Stimulated activated CD8-positive, alpha-beta memory T cell treated with anti-CD3 and anti-CD28 coated beads, Interleukin-4, amount 100 ng/mL, for 48 hours (primary cell): ENCODE measurements around the gene URB1.
A peak's percentile ranks its signal among the peaks of the same experiment; 100 is the strongest.

Source experiments
- DNase-seq: peaks from one replicate; pipeline ENCODE4 v3.0.0-alpha.2; 2020

URB1 gene

DNA sequence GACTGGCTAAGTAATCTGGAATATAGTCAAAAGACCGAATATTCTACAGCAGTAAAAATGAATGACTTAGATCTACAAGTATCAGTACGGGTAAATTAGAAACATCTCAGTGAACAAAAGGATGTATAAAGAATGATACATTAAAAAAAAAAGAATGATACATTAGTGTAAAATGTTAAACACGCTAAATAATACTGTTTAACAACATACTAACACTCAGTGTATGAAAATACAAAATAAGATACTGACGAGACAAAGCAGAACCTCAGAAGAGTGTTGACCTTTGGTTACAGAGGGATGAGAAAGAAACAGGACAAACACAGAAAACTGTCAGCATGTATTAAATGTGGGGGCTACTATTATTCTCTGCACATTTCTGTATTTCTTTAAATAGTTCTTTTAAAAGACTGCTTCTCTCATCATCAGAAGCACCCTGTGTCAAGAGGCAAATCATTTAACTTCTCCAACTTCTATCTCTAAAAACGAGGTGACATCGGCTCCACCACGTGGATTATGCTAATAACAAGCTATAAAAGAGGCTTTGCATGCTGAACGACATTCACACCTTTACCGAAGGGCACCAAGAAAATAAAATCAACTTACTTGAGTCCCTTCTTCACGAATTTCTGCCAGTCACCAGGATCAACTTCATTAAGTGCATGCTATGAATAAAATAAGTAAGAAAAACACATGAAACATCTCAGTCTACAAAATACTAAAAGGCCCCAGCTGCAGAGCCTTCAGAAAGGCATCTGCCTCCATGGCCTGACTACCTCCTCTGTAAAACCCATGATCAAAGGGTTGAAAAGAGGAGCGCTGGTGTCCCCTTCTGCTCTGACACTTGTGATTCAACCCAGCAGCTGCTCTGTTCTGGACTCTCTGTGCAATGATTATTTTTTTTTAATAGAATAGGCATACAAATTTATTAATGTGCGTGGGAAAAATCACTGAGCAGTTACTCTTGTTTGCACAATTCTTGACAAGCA, 51.7 kb downstream of the URB1 start:
- DNase-seq, result no peak

DNA sequence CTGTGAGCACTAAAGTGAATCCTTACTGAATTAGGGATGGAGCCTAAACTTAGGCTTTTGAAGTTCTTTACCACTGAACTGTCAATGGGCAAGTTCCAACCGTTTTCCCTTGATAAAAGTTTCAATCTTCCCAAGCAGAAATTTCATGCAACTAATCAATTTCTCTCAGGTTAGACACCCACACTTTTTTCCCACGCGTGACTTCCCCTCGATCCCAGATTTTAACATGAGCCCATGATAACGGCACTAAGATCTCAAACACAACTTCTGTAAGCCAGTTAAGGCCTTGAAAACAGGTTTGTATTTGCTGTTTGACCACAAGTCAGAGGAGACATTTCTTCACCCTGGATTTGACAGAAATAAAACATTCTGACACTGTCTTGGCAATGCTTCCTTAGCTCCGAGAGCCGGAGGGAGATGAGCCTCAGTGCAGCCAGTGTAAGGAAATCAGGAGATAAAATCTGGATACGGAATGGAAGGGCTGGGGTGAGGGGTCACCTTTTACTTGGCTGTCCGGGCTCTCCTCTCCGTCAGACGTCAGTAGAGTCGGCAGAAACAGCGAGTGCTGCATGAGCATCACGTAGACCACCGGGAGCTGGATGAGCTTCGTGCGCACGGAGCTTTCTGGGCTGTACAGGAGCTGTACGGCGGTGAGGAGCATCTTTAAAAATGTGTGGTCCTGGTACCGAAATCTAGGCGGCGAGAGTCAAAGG, 54.4 kb downstream of the URB1 start:
- peak; percentile 0 for DNase-seq

- DNase-seq, result no peak
These were observed 55.6 kb downstream of the URB1 start for GRCh38 chr21:32337206-32337605.

DNA sequence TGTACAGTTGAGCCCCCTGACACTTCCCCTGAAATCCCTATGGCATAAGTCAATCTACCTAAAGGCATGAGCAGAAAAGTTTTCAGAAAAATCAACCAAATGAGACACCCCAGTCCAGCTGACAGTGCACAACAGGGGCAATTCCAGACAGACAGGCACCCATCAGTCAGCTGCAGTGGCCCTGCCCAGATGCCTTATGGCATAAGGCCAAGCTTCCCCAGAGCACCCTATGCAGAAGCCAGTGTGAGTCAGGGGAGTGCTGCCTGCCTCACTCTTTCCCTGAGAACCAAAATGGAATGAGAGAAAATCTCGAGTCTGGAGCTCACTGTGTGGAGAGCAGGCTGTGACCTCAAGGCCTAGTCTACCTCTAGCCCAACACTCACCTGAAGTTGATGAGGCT, 56.1 kb downstream of the URB1 start:
- DNase-seq, result no peak

- no peak for DNase-seq
These were observed 56.9 kb downstream of the URB1 start for GRCh38 chr21:32335601-32336575.

- DNase-seq, result peak; percentile 11
These were observed 57.8 kb downstream of the URB1 start for GRCh38 chr21:32334980-32335531.

DNA sequence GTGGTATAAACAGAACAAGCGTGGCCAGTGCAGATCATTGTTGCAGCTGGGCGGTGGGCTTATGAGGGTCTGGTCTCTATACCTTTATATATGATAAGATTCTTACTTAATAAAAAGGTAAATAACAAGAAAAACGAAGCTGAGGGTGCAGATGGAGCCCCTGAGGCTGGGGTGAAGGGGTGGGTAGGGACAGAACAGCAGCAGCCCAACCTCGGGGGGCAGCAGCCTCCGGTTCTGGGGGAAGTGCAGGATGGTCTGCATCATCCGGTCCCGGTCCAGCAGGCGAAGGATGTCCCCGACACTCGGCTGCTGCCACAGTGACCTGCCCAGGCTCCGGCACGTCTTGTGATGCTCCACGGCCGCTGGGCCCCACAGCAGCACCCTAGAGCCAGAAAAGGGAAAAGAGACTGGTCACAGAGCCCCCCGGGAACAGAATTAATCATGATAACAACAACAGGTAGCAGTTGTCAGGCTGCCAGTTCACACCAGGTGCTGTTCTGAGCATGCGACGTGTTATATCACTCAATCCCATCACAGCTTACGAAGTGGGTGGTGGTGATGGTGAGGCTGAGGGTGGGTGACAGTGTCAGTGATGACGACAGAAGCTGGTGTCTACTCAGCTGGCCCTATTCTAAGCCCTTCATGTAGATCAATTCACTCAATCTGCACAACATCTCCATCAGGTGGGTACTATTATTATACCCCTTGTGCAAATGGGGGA, 58.7 kb downstream of the URB1 start:
- peak; percentile 6 for DNase-seq

- no peak for DNase-seq
These were observed 60.3 kb downstream of the URB1 start for GRCh38 chr21:32332463-32332951.

- no peak for DNase-seq
These were observed 61.1 kb downstream of the URB1 start for GRCh38 chr21:32331444-32332305.

GRCh38 chr21:32330784-32331311, 62.0 kb downstream of the URB1 start:
- no peak for DNase-seq

DNA sequence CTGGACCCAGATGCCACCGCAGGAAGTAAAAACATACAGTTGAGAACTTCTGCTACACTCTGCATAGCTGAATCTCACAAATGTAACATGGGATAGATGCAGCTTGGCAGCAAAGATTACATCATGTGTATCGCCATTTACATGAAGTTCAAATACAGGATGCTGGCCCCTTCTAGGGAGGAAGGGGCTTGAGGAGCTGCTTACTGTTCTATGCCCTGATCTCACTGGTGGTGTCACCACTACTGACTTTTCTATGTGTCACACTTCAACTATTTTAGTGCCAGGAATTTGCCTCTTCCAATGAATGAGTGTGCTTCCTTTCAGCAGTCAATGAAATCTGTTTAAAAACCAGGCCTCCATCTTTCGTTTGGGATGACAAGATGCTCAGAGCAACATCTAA, 63.0 kb downstream of the URB1 start:
- DNase-seq, result no peak

GRCh38 chr21:32329331-32329730, 63.5 kb downstream of the URB1 start:
- DNase-seq, result no peak

DNA sequence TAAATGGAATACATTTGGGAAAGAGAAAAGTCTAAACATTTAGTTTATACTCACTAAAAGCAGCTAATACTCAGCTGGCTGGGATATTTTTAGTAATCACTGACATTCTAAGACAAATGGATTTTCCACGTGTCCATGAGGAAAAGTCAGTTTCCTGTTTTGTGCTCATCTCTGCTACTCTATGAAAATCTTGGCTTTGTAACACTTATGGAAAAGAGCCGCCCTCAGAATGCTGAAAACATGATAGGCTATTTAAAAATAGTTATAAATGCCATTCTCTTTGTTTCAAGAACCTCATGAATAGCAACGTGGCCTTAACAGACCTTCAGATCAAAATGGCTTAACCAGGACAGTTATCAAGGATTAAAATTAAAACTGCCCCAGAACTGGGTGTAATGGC, 64.2 kb downstream of the URB1 start:
- no peak for DNase-seq

- DNase-seq, result no peak
These were observed 67.1 kb downstream of the URB1 start for GRCh38 chr21:32325706-32326105.

DNA sequence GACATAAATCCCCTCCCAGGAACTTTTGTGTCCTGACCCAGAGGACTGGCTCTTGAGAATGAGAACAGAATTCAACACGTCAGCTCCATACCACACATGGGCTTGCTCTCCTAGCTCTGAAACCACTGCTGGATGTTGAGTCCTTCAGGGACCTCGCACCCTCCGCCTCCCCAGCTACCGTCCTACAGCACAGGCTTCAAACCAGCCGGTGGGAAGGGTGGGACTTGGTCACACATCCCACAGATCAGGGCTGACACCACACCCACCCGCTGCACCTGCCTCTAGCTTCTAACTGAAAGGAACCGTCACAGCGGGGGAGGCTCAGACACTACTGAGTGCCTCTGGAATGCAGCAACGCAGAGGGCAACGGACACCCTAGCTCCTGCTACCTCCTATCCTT, 70.1 kb downstream of the URB1 start:
- no peak for DNase-seq

GRCh38 chr21:32322103-32322502, 70.7 kb downstream of the URB1 start:
- DNase-seq, result no peak

GRCh38 chr21:32321480-32321879, 71.3 kb downstream of the URB1 start:
- no peak for DNase-seq

- DNase-seq, result no peak
These were observed 72.1 kb downstream of the URB1 start for GRCh38 chr21:32320726-32321125.

DNA sequence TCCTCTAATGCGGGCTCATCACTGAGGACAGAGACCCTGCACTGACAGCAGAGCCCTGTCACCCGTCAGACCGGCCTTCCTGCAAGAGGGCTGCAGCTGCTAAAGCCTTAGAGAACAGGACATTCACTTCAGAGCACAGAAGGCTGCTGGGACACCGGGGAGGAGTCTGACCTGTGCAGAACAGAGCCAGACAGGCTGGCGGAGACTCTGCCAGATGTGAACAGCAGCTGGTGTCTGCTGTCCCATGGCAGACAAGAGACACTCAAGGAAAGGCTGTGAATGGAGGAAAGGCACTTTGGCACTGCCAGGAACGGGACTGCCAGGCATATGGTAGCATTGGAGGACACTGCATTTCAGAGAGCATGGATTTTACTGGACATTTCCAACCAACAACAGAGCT, 72.8 kb downstream of the URB1 start:
- DNase-seq, result no peak

DNA sequence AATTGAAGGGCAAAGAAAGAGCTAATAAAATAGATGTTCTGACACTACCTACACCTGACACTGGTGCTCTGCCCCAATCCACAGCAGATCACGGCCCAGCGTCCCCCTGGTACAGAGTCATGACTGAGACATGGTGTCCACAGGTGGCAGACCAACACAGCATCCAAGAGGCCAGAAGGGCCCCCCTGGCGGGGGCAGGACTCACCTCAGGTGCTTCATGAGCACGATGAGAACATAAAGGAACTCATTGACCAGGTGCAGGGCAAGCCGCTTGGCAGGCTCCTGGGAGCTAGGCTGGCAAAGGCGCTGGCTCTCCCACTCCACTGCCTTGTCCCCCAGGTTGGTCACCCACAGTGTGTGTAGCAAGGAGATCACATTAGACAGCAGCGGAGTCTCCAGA, 73.8 kb downstream of the URB1 start:
- DNase-seq, result no peak
